GM19193 (cell line): ENCODE measurements around the gene COL9A1.

Experiments
- POLR2A ChIP-seq: IDR thresholded peaks from 4 replicates; pipeline ENCODE4 v1.6.1; 2011; ENCODE audit not compliant: insufficient read depth, insufficient read length; ENCODE audit errors: extremely low read depth

Gene COL9A1

DNA sequence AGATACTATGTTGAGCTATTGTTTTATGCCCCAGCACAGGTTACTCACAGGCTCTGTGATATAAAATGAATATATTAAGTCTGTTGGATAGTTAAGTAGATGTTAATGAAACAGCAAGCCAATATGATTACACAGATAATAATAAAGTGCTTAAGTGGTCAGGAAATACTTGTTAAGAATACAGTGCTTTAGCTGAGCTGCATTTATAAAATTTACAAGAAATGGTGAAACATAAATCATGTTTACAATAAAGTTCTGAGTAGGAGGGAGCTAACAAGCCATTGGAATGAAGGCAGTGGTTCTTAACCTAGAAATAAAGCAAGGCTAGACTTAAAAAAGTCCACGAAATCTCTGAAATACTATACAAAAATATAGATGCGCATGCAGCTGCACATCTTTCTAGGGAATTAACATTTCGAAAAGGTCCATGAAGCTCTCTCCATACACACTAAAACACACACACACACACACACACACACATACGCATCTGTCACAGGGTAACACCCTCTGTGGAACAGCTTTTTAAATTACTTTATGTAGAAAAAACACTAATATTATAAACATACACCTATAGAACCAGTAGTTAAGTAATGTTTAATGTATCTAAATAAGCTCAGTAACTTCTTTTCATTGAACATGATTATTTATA is 87.3 kb downstream of the COL9A1 start:
- no peak for TF ChIP-seq POLR2A

DNA sequence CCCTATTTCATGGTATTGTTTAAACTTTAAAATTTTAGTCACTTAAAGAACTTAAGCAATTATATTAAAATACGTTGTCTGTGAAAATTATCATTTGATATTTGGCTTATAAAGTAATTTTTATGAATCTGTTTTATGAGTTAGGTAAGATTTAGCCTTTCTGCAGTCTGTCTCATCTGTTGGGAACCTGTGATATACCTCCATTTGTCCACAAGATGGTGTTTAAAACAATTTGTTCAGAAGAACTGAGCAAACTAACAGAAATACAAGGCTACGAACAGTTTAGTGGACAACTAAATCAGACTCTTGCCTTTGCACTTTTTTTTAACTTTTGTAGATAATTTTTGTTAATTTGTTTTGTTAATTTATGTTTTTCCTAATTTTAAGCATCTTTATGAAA is 92.4 kb downstream of the COL9A1 start:
- TF ChIP-seq POLR2A, result no peak

DNA sequence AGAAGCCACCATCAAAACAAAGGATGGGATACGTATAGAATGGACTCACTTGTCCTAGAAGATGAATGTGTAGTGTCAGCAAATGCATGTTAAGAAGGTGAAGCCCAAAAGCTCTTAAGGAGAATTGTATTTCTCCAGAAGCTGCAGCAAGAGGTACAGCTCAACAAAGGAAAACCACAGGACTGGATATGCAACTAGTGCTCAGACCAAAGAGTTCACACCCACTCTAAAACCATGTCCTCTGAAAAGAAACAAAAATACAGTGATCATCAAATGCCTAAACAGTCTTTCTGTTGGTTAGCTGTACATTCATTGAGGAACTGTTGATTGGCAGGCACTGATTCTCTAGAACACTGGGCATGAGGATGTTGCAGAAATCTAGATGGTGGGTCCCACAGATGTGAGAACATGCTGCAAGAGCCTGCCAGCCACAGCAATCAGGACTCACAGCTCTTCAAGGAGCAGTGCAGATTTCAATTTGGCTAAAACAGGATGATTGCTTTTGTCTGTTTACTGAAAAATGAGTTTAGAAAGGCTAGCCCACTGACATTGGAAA is 94.6 kb downstream of the COL9A1 start:
- no peak for TF ChIP-seq POLR2A

DNA sequence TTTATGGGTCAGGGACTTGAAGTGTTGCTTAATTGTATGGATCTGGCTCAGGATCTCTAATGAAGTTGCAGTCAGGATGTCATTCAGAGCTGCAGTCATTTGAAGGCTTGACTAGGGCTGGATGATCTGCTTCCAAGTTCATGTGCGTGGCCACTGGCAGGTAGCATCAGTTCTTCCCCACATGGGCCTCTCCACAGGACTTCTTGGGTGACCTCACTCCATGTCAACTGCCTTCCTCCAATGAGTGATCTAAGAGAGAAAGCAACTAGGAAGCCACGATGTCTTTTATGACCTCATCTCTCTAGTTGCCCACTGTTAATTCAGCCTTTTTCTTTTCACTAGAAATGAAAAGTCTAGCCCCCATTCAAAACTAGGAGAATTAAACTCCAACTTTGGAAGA is 104.1 kb downstream of the COL9A1 start:
- no peak for TF ChIP-seq POLR2A

DNA sequence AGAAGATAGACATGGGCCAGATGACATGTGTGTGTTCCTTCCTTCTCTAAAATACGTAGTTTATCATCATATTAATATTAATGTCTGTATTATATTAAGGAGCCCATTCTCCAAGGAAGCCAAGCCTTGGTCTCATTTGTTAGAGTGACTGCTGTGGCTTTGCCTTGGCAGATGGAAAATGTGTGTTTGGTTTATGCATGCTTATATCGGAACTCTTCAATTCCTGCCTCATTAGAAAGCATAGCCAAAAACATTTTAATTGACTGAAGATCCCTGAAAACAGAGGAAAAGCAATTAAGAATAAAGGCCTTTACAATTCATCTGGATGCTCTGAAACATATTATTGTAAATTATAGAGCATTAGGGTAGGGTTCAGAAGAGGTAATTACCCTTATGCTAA is 106.4 kb downstream of the COL9A1 start:
- no peak for TF ChIP-seq POLR2A

DNA sequence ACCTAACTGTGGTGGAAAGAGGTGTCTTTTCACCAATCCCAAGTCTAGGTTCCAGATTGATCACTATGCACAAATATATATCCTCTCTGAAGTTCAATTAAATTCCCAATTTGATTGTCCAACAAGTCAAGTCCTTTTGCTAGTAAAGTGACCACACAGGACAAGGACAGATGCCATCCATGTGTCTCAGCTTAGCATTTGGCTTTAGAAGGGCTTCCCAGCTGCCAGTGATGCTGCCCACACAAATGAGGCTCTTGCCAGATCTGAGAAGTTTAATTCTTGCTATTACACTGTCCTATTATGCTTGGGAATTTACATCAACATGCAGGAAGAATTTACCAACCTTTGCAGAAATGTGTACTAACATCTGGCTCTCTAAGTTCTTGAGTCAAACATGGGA is 108.5 kb downstream of the COL9A1 start:
- no peak for TF ChIP-seq POLR2A

DNA sequence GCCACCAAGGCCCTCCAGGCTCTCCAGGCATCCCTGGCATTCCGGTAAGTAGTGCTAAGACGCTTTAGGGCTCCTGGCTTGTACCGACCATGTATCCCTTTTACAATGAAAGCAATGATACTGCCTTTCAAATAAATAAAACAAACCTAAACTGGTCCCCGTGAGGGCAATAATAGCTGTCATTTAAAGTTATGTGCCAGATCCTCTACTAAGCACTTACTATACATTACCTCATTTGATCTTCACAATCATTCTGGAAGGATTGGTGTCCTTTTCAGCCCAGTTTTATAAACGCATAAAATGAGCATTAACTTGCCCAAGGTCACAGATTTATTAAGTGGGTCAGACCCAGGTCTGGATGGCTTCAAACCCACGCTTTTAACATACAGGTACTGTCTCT is 114.7 kb downstream of the COL9A1 start:
- TF ChIP-seq POLR2A, result no peak

DNA sequence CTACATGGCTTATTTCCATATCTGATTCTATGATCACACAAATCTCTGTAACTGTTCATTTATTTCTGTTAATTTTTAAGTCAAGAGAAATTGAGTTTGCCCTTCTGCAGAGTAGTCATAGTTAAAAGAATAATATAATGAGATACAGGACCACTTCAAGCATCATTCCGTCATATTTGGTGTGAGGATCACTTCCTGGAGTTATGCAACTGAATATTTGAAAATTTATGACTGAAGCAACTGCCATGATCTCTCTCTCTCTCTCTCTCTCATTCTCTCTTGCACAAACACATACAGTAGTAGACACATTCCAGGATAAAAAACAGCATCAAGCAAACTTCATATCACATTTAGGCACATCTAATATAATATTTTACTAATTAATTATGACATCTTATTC is 116.4 kb downstream of the COL9A1 start:
- no peak for TF ChIP-seq POLR2A

DNA sequence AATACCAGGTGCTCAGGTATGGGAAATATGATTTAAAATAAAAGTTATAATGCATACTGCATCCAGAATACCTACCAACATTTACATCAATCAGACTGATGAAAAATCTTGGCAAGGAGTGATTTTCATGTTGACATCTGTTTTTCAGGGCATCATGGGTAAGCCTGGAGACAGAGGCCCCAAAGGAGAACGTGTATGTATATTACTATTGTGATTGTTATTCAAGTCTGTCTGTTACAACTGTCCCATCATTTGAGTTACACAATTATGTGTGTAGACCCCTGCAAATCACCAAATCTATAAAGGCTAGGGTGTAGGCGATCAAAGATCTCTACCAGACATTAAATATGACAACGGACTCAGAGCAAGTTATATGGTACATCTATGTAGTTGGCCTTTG is 118.2 kb downstream of the COL9A1 start:
- no peak for TF ChIP-seq POLR2A

DNA sequence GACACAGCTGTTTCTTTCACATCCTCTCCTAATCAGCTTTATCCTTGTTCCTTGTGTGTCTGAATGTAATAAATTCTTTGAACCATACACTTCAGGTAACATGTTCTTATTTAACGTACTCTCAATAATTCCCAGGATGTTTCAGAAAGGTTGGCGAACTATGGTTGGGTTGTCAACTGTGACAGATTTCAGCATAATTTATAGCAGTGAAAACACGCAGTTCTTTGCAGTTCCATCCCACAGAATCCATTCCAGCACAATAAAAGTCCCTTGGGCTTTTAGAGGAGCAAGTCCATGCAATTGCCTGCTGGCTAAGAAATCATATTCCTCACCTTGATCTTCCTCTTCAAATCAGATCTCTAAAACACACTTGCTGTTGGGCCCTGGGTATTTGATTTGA is 119.3 kb downstream of the COL9A1 start:
- no peak for TF ChIP-seq POLR2A

DNA sequence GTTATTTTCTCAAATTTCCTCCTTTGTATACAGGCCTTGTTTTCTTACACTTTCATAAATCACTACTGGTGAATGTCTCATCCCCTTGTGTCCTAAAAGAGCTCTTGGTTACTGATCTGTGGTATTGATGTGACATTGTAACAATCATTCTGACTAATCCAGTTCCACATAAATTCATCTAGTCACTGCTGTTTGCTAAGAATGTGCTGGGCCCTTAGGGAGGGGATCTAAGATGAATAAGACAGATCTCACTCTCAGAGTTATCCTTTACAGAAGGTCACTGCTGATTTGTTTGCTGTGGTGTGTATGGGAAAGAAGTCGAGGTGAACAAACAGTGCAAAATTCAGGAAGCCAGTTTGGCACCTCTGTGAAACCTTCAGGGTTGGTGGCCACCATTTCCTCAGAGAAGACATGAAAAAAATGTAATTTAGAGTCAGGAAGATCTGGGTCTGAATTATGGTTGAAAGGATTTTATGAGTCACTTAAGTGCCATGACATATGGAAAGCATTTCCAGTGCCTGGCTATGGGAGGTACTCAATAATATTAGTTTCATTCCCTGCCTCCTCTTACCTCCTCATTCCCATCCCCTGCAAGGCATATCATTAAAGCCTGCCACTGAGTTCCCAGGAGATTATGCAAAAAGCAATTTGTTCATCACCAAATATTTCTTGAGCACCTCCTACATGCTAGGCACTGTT is 121.8 kb downstream of the COL9A1 start:
- no peak for TF ChIP-seq POLR2A

DNA sequence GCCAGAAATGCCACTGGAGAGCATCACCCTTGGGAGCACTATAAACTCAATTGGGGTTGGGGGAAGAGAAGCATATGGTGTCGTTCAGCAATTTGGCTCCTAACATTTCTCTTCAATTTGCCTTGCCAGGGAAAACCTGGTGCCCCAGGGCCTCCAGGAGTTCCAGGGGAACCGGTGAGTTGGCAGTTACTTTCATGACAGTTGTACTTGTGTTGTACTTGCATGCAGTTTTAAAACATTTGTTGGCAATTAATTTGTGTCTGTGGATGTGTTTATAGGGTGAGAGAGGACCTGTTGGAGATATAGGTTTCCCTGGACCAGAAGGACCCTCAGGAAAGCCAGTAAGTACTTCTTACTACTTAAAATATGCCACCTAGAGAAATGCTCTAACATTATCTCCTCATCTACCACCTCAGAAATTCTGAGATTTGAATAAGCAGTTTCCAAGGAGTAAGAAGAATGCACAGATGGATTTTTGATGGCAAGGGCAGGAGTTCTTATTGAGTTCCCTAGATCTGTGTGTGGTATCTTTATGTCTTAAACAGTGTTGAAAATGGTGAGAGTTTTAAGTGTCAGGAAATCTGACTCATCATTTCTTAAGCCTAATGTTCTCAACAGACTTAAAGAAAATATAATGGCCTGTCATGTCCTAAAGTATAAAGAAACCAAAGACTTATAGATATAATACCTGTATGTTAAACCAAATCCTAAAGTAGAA is 122.5 kb downstream of the COL9A1 start:
- no peak for TF ChIP-seq POLR2A

DNA sequence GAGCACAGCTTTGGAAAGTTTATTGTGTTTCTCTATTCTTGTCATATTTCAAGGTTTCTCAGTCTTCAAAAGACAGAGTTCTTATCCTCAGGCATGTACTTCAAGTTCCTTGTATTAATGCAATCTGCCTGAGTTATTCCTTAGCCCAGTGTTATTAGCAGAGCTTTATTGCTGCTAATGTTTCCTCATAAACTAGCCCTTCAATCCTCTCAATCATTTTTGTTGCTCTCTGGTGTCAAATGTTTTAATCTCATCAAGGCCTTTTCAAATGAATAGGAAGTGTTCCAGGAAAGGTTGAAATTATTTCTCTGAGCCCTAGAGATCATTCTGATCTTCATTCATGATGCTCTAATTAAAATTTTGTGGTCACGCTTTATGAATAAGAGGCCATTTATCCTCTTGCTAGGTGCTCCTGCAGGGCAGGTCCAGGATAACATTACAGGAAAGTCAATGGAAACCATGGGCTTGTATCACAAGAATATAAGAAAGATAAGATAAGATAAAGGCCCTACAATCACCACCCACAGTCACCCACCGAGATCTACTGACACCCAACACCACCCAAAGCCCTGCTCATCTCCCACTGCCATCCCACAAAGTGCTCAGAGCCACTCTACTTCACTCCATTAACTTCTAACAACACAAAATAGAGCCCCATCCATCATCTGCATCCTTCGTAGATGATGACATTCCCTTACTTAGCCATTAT is 125.9 kb downstream of the COL9A1 start:
- no peak for TF ChIP-seq POLR2A

DNA sequence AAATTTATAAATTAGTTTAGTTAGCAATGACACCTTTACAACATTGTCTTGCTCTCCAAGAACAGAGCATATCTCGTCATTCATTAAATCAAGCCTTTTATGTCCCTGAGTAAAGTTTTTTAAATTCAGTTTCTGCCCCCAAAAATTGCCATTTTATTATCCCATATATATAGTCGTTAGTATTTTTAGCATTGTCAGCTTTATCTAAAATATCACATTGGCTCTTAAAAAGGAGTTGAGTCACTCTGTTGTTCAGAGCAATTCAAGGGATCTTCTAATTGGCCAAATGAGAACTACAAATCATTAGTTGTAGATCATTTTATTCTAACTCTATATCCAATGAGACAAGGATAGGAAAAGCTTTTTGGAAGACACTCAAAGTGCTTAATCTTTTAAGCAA is 127.1 kb downstream of the COL9A1 start:
- TF ChIP-seq POLR2A, result no peak

DNA sequence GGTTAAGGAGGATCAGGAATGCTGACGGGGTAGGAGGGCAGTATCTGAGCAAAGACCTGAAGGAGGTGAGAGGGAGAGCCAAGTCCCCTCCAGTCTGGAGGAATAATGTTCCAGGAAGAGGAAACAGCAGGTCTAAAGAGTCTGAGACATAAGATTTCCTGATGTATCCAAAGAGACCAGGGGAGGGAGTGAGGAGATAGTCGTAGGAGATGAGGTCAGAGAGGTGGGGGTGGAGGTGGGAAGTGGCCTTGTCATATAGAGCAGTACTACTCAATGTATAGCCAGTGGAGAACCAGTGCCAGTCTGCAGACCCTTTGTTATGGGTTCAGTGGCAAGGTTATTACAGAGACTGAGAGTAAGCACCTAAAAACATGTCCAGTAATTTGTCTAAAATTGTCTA is 130.6 kb downstream of the COL9A1 start:
- no peak for TF ChIP-seq POLR2A

DNA sequence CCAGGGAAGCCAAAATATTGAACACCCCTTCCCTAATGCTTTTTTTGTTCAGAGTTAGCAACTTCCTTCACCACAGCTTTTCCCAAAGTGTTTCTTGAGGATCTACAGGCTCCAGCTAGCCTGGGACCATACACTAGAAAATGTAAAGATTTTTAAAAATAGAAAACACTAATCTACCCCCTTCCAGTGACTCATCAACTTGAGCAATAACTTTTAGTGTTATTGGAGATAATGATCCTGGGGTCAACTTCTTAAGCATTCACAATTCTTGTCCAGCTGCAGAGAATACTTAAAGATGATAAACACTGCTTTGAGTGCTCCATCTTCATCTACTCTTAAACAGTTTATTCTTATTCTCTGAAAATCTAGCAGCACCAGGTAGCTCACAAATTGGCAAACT is 131.6 kb downstream of the COL9A1 start:
- TF ChIP-seq POLR2A, result no peak
